Stomach smooth muscle (tissue), 2 donors: ENCODE results near the gene SETDB1.
"Not testable (repeated sequence)": the region's sequence is repeated elsewhere in the genome, so short reads cannot be mapped to it uniquely, and the experiment has no call there.

Experiments
- H3K27ac ChIP-seq: one replicate; pipeline ENCODE4 v1.7.0; 2013; ENCODE audit warnings: mild to moderate bottlenecking, low read length, inconsistent platforms
- H3K27me3 ChIP-seq, 2 donors: one replicate each; pipeline ENCODE4 v1.7.0; 2013; ENCODE audit warnings: low read length in 2 of 2; ENCODE audit not compliant: insufficient read depth in 2 of 2, control insufficient read depth in 1 of 2
- H3K36me3 ChIP-seq, 2 donors: one replicate each; pipeline ENCODE4 v1.7.0; 2013; ENCODE audit warnings: low read length in 2 of 2; ENCODE audit not compliant: control insufficient read depth in 2 of 2, insufficient read depth in 2 of 2
- H3K4me1 ChIP-seq: one replicate; pipeline ENCODE4 v1.7.0; 2013; ENCODE audit warnings: low read length; ENCODE audit not compliant: control insufficient read depth, insufficient read depth
- H3K4me3 ChIP-seq, 2 donors: one replicate each; pipeline ENCODE4 v1.7.0; 2013; ENCODE audit warnings: low read length in 2 of 2
- H3K9ac ChIP-seq, 2 donors: one replicate each; pipeline ENCODE4 v1.7.0; 2013; ENCODE audit warnings: low read length in 2 of 2, mild to moderate bottlenecking in 1 of 2
- H3K9me3 ChIP-seq, 2 donors: one replicate each; pipeline ENCODE4 v1.7.0; 2013; ENCODE audit warnings: low read length in 2 of 2; ENCODE audit not compliant: control insufficient read depth in 2 of 2
- donor health status: healthy.
- donor health status: Pancreatic carcinoma.

Gene SETDB1

DNA sequence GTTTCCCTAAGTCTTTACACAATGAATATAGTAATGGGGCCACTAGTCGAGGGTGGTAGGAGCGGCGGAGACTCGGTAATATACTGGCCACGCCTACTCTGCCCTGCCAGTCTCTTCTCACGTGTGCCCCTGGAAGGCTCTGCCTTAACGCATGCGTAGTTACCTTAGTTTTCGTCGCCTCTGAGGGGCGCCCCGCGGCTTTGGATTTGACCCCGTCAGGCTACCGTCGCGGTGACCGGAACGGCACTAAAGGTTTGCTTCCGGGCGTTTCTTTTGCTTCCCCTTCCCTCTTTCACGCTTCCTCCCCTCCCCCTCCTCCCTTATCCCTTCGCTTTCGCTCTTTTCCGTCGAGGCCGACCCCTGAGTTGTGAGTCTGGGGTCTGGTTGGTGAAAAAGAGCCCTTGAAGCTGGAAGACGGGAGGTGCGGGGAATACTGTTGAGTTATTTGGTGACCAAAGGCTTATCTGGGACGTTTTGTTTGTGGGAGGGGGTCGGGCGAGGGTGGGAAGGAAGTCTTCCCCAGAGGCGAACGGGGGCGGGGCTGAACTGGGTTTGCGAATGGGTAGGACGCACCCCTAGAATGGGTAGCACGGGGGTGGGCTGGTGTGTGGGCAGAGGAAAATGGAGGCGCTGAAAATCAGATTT is at the start of gene SETDB1:
Gene SETDB1, plus strand, starts transcription at position 267 of the 645 bp plus-strand sequence. CDS start 1,352 bp downstream, outside the sequence.
- Histone ChIP-seq H3K9me3 (no peaks in the 10 kb centered on the region), H3K27ac (peak within 1 kb of the TSS; percentile 81), H3K9ac (peak within 1 kb of the TSS; percentile 90 to 95), H3K4me3 (peak within 1 kb of the TSS; percentile 90 to 97), H3K27me3 (no peaks in the 10 kb centered on the region), H3K4me1 (peaks cover 7% of the 10 kb centered on the region), H3K36me3 (peaks cover 15 to 18% of the 10 kb centered on the region in 2 donors)

DNA sequence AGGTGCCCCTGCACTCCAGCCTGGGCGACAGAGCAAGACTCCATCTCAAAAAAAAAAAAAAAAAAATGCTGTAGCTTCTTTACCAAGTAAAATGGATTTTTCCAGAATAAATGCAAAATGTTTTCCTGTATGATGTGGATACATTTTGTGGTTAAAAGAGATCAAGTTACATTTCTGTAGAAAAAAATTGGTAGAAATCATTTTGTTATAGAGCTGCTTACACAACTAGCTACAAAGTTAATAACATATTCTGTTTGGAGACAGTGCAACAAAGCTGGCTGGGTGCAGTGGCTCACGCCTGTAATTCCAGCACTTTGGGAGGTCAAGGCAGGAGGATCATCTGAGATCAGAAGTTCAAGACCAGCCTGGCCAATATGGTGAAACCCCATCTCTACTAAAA is 47.2 kb upstream of the SETDB1 start:
- H3K27ac ChIP-seq, H3K27me3 ChIP-seq, H3K9ac ChIP-seq, H3K4me3 ChIP-seq, H3K4me1 ChIP-seq, H3K36me3 ChIP-seq, H3K9me3 ChIP-seq: not testable (repeated sequence)

DNA sequence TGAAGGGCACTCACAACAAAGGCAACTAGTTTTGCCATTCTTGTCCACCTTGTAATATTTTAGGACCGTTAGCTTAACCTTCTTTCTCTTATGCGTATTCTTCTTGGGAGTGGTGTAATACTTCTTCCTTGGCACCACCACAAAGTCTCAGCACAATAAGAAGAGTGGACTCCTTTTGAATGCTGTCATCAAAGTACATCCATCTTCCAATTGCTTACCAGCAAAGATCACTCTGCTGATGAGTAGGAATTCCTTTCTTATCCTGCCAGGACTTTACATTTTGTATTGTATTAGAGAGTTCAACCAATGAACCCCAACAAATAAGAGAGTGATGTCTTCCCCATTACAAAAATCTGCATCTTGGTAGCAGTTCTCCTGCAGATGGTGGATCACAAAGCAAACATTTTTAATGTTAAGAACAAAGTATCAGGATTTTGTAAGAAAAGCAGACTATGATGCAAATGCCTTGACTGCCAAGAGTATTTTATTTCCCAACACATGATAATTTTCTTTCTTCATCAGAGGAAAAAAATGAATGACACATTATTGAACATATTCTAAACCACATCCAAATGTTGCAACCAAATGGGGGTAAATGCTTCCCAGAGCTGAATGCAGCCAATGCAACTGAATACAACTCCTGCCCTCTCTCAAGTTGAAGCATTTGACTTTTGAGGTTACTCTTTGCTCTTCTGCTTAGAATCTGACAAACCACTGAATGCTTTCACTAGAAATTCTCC is 44.7 kb upstream of the SETDB1 start:
- Histone ChIP-seq H3K4me1 (no peaks in the 10 kb centered on the region), H3K27me3 (no peaks in the 10 kb centered on the region), H3K9ac (no peak overlapping the region), H3K27ac (no peak overlapping the region), H3K9me3 (no peaks in the 10 kb centered on the region), H3K4me3 (no peak overlapping the region), H3K36me3 (no peaks in the 10 kb centered on the region)

DNA sequence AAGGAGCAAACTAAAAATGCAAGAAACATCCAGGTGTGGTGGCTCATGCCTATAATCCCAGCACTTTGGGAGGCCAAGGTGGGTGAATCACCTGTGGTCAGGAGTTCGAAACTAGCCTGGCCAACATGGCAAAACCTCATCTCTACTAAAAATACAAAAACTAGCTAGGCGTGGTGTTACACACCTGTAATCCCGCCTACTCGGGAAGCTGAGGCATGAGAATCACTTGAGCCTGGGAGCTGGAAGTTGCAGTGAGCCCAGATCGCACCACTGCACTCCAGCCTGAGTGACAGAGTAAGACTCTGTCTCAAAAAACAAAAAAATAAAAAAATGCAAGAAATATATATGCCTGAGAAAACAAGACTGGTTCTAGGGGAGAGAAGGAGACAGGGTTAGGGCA is 43.0 kb upstream of the SETDB1 start:
- H3K4me3 ChIP-seq, H3K27me3 ChIP-seq, H3K36me3 ChIP-seq, H3K9me3 ChIP-seq, H3K4me1 ChIP-seq, H3K27ac ChIP-seq, H3K9ac ChIP-seq: not testable (repeated sequence)

DNA sequence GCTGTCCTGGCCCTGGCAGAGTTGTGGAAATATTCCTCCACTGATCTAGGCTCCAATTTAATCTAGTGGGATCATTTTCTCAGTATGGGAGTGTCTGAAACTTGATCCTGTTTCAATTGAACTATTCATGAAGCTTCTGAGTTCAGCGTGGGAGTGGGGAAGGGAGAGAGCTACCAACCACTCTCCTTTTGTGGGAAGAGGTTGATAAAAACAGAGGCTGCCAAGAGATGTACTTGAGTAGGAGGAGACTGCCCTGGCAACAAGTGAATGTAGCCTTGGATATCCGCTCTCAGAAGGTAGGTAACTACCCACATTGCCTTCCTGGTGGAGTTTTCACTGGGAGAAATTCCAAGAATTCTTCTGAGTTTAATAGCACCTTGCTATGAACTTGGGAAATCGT is 39.1 kb upstream of the SETDB1 start, which contains the start of gene CTXND2:
Gene CTXND2, plus strand, starts transcription at position 119 of the 400 bp plus-strand sequence. CDS start 25,179 bp downstream, outside the sequence.
- no peaks in the 10 kb centered on the region for H3K36me3 ChIP-seq
- no peaks in the 10 kb centered on the region for H3K27me3 ChIP-seq
- H3K4me1 ChIP-seq = no peaks in the 10 kb centered on the region
- H3K4me3 ChIP-seq = no peak within 1 kb of the TSS
- no peaks in the 10 kb centered on the region for H3K9me3 ChIP-seq
- H3K27ac ChIP-seq = no peak within 1 kb of the TSS
- H3K9ac ChIP-seq = no peak within 1 kb of the TSS

DNA sequence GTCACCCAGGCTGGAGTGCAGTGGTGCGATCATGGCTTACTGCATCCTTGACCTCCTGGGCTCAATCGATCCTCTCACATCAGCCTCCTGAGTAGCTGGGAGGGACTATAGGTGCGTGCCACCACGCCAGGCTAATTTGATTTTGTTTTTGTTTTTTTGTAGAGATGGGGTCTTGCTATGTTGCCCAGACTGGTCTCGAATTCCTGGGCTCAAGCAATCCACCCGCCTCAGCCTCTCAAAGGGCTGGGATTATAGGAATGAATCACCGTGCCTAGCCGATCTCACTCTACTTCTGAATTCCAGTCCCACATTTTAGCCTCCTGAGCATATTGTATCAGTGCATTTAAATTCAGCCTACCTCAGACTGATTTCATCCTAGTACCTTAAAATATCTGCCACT is 37.4 kb upstream of the SETDB1 start:
- Histone ChIP-seq H3K9ac (no peak overlapping the region), H3K4me1 (no peaks in the 10 kb centered on the region), H3K9me3 (no peaks in the 10 kb centered on the region), H3K36me3 (no peaks in the 10 kb centered on the region), H3K4me3 (no peak overlapping the region), H3K27me3 (no peaks in the 10 kb centered on the region), H3K27ac (no peak overlapping the region)

DNA sequence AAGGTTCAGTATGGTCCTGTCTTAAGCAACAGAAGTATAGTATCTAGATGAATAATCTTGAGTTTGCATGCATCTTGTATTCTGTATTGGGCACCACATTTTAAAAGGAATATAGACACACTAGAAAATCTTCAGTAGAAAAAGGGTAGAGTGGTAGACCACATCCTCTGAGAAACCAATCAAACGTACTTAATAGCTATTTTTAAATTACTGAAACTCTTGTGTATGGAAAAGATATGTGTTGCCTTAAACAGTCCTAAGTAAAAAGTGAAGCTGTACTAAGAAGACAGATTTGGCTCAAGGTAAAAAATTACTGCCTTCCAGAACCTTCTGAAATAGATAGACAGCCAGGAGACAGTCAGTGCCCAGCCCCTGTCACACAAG is 36.1 kb upstream of the SETDB1 start:
- H3K4me1 ChIP-seq = no peaks in the 10 kb centered on the region
- no peak overlapping the region for H3K9ac ChIP-seq
- H3K9me3 ChIP-seq = no peaks in the 10 kb centered on the region
- H3K27ac ChIP-seq = no peak overlapping the region
- no peaks in the 10 kb centered on the region for H3K36me3 ChIP-seq
- no peak overlapping the region for H3K4me3 ChIP-seq
- H3K27me3 ChIP-seq = no peaks in the 10 kb centered on the region

DNA sequence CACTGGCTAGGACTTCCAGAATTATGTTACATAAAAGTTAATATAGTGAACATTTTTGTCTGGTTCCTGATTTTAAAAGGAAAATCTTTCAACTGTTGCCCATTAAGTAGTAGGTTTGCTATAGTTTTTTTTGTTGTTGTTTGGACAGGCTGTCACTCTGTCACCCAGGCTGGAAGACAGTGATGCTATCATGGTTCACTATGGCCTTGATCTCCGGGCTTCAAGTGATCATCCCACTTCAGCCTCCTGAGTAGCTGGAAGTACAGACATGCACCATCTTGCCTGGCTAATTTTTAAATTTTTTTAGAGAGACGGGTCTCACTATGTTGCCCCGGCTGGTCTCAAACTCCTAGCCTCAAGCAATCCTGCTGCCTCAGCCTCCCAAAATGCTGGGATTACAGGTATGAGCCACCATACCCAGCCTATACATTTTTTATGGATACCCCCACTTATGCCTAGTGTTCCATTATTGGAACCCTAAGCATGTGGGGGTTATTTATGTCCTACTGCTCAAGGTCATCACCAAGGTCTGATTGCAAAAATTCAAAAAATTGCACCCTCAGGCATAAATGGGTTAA is 32.7 kb upstream of the SETDB1 start:
- Histone ChIP-seq H3K27ac (no peak overlapping the region), H3K9ac (no peak overlapping the region), H3K36me3 (no peaks in the 10 kb centered on the region), H3K4me1 (no peaks in the 10 kb centered on the region), H3K9me3 (no peaks in the 10 kb centered on the region), H3K4me3 (no peak overlapping the region), H3K27me3 (no peaks in the 10 kb centered on the region)

DNA sequence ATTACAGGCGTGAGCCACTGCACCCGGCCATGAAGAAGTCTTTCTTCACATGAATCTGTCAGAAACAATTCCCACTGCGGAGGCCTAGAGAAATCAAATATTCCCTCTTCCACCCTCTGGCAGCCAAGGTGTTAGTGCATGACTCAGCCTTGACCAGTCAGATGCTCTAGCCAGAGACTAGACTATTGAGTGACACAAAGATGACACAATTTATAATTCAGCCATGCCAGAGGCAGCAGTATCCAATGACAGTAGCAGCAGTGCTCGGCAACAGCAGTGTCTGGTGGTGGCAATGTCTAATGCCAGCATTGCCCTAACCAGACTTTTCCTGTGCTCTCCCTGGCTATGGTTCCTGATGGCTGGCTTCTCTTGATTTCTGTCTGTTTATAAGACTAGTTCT is 30.5 kb upstream of the SETDB1 start:
- H3K9ac ChIP-seq = no peak overlapping the region
- H3K36me3 ChIP-seq = no peaks in the 10 kb centered on the region
- H3K27me3 ChIP-seq = no peaks in the 10 kb centered on the region
- H3K27ac ChIP-seq = no peak overlapping the region
- H3K4me1 ChIP-seq = no peaks in the 10 kb centered on the region
- H3K9me3 ChIP-seq = no peaks in the 10 kb centered on the region
- no peak overlapping the region for H3K4me3 ChIP-seq

DNA sequence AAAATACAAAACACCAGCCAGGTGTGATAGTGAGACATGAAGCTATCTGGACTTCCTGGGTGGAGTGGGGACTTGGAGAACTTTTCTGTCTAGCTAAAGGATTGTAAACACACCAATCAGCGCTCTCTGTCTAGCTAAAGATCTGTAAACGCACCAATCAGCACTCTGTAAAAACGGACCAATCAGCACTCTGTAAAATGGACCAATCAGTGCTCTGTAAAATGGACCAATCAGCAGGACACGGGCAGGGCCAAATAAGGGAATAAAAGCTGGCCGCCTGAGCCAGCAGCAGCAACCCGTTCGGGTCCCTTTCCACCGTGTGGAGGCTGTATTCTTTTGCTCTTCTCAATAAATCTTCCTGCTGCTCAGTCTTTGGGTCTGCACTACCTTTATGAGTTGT is 26.4 kb upstream of the SETDB1 start:
- not testable (repeated sequence) for H3K4me3 ChIP-seq, H3K9me3 ChIP-seq, H3K27me3 ChIP-seq, H3K36me3 ChIP-seq, H3K9ac ChIP-seq, H3K27ac ChIP-seq, H3K4me1 ChIP-seq

DNA sequence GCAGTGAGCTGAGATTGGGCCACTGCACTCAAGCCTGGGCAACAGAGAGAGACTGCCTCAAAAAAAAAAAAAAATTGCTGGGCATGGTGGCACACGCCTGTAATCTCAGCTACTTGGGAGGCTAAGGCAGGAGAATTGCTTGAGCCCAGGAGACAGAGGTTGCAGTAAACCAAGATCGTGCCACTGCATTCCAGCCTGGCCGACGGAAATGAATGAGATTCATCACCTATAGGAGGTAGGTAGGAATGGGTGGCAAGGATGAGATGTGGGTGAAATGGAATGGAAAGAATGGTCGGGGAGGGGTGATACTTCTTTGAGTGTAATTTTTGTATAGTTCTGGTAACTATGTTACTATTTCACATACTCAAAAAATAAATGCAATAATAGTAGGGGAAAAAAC is 23.8 kb upstream of the SETDB1 start:
- Histone ChIP-seq H3K9me3 (no peaks in the 10 kb centered on the region), H3K27ac (no peak overlapping the region), H3K4me3 (no peak overlapping the region), H3K27me3 (no peaks in the 10 kb centered on the region), H3K36me3 (no peaks in the 10 kb centered on the region), H3K9ac (no peak overlapping the region), H3K4me1 (no peaks in the 10 kb centered on the region)
